Stimulated activated CD8-positive, alpha-beta memory T cell treated with anti-CD3 and anti-CD28 coated beads, Interleukin-4, amount 100 ng/mL, for 48 hours (primary cell): ENCODE measurements around the gene TNFSF13B.
"Not testable (repeated sequence)": the region's sequence is repeated elsewhere in the genome, so short reads cannot be mapped to it uniquely, and the experiment has no call there.

Experiments used
- DNase-seq: peaks from one replicate; pipeline ENCODE4 v3.0.0-alpha.2; 2020

The TNFSF13B gene, protein sequence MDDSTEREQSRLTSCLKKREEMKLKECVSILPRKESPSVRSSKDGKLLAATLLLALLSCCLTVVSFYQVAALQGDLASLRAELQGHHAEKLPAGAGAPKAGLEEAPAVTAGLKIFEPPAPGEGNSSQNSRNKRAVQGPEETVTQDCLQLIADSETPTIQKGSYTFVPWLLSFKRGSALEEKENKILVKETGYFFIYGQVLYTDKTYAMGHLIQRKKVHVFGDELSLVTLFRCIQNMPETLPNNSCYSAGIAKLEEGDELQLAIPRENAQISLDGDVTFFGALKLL

DNA sequence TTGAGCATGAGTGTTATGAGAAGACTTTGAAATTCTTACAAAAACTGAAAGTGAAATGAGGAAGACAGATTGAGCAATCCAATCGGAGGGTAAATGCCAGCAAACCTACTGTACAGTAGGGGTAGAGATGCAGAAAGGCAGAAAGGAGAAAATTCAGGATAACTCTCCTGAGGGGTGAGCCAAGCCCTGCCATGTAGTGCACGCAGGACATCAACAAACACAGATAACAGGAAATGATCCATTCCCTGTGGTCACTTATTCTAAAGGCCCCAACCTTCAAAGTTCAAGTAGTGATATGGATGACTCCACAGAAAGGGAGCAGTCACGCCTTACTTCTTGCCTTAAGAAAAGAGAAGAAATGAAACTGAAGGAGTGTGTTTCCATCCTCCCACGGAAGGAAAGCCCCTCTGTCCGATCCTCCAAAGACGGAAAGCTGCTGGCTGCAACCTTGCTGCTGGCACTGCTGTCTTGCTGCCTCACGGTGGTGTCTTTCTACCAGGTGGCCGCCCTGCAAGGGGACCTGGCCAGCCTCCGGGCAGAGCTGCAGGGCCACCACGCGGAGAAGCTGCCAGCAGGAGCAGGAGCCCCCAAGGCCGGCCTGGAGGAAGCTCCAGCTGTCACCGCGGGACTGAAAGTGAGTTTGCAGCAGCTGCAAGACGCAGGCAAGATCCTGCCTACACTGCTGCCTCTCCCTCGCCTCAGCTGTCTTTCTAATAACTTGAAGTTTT, at the start of gene TNFSF13B:
TNFSF13B (plus strand) TSS at position 118 of the 728 bp plus-strand sequence; CDS start at position 296, 178 bp downstream.
- DNase-seq: peak; percentile 61

DNA sequence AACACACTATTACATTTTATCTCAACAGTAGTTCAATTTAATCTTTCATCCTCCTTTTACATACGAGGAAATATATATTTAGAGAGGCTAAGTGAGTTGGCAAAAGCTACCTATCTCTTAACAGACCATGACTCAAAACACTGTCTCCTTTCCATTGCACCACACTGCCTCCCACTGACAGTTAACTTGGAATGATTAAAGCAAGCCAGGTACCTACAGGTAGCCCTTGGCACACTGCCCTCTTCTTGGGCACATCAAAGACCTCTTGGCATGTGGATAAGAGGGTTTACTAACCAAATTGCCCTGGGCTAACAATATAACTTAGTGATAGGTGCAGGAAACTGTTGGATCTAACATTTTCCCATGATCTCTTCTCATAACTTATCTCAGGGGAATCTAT, 49.5 kb upstream of the TNFSF13B start:
- DNase-seq: no peak

DNA sequence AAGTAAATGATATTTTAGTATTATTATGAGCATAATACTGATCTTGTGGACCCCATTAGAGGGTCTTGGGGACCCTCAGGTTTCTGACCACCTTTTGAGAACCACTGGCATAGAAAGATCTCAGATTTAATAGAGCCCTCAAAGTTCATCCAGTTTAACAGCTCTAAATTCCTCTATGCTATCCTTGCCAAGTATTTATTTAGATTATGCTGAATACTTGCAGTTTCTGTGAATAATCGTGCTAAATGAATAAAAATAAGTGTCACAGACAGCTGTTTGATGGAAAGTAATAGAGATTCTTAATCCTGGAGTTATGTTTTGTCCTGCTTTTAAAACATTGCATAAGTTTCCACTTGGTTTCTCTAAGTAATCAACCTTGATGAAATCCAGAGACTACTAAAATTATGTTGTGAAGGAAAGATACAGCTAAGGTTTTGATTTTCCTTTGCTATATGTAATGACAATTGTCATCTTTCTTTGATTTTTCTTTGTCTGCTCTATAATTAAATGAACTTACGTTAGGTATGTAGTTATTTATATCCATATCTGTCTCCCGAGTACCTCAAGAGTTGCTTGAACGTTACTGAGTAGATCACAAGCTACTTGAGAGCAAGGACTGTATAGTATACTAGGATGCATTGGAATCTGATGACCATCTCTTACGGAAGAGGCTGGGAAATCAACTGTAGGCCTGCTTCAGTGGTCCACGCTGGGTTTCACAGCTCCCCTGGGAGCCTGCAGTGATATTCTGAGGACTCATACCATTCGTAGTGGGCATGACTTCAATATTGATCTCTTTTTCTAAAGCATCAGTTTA, 45.6 kb upstream of the TNFSF13B start:
- no peak for DNase-seq

DNA sequence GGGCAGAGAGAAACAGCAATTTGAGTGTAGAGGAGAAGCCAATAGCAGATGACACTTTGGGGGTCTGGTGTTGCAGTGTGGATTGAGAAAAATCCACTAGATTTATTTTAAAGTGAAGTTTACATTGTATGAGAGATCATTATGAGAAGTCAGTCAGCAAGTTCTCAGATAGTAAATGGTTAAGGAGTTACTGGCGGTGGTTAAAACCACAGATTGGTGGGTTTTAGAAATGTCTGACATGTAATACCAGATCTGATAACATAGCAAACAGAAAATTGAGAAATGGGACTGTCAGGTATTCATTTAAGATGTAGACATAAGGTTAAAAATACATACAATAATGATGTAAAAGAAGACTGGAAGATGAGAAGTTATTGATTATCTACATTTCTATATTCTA, 44.1 kb upstream of the TNFSF13B start:
- no peak for DNase-seq

DNA sequence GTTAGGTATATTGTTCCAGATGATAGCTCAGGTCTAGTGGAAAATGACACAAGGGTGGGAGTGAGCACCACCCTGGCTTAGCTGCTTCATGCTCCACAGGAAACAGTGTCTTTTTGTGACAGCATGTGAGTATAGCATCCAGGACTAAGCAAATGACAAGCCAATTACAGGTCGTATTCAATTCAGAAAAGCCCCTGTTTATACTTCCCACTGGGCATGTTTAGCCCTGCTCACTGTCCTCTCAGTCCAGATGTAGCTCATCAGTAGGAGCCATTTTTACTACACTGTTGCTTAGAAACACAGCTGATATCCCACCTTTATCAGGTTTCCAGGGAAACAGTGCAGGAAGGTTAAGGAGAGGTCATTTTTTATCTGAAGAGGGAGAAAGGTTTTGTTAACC, 43.3 kb upstream of the TNFSF13B start:
- DNase-seq: no peak

DNA sequence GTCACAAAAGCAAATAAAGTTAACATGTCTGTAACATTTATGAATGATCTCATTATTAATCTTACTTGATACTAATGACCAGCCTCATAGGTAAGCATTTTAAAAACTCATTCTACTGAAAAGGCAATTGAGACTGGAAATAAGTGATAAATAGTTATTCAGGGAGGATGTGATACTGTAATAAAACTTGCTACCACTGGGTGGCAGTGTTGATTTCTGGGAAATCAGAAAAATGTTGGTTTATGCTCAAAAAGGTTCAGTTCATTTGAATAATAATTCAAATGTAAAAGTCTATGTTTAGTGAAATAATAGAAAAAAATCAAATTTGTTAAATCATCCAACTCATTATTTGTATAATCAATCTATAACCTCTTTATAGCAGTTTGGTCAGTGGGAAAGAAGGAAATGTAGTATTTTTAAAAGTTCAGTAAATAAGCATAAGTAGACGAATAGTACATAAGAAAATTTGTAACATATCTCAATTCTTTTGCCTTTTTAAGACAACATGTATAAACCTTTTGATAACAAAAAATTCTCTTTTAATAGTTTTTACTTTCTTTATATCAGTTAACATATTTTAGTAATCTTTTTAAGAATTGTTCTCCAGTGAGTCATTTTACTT, 41.8 kb upstream of the TNFSF13B start:
- peak; percentile 30 for DNase-seq

DNA sequence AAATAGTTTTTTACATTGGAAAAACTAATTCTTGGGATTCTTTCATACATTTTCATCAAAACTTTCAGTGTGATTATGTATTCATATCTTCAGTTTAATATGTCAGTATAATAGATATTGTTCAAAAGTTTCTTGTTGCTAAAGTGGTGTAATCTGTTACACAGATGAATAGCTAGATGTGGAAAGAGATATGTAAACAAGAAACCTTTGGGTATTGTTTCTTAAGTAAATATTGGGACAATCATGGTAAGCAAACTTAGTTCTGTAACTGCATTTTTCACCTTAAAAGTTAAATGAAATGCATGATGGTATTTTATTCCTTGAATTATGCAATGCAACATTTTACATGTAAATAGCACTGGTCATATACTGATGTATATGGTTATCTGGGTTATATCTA, 39.1 kb upstream of the TNFSF13B start:
- no peak for DNase-seq

DNA sequence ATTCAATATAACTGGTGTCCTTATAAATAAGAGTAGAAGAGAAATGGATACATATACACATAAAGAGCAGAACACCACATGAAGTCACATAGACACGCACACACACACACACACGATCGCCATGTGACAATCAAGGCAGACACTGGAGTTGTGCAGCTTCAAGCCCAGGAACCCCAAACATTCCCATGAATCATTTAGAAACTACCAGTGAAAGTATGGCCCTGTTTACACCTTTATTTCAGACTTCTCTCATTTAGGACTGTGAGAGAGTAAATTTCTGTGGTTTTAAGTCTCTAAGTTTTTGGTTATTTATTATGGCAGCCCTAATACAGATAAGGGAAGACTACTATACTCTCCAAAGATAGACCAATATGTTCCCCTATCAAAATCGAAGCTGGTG, 20.4 kb upstream of the TNFSF13B start:
- no peak for DNase-seq

DNA sequence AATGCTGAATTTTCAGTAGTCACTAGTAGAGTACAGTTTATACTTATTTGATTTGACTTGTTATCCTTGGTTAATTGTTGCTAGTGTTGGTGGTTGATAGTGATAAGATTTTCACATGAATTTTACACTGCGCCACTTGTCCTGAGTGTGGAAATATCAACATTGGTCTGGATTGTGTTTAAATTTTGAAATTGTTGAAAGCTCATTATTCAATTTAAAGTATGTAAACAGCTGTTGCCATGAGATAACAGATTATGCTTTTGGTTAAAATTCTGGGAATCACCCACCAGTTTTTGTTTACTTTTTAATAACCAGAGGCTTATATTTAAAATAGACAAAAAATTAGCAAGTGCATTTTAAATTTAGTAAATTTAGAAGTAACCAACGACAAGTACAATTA, 12.3 kb upstream of the TNFSF13B start:
- DNase-seq: no peak

DNA sequence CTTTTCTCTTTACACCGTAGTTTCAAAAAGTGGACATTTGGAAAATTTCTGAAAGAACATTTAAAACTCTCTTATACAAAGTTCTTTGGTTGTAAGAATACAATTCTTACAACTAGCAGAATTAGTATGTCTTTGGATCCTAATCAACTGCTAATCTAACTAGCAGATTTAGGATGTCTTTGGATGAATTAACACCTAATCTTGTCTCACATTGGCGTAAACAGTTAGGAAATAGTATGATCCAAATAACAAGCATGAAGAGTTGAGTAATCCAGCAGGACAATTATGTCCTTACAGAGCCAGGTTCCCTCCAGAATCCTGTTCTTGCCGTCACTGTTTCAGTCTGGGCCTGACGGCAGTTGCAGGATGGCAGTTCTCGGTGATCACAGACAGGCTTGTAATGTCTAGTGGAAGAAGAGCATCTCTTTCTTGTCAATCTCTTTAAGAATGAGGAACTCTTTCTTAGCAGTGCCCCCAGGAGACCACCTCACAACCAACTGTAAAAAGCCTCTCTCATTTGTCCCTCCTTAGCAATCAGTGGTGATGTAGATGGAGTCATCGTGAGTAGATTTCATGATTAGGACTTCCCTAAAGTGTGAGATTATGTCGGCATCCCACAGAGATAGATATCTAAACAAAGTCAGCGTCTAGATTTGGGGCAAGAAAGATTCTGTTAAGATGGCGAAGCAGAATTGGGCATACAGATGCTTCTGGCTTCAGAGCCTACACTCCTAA, 5.7 kb upstream of the TNFSF13B start:
- no peak for DNase-seq

DNA sequence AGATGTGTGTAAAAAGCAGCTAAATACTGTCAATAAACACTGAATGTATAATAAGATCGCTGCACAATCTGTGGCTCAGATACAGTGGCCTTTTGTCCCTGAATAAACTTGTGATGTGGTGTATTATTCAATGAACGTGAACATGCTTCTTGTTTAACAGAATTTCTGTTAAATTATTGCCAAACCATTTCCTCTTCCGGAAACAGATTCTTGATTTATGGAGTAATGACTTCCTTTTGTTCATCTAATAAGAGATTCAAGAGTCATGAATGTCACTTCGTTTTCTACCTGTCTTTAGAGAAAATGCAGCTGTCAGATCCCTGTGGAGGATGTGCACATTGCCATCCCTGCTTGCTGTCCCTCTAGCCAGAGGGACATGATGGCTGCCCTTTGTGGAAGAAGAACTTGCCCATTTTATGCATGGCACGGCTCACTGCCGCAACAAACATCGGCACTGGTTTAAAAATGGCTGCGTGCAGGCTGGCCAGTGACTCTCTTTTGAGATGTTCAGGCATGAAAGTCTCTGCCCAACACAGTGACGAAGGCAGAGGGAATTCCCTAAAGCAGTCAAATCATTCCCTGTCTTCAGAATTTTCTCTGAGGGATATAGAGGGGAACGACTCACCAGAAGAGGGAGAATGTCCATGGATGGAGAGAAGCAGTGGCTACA, 3.1 kb upstream of the TNFSF13B start:
- no peak for DNase-seq

DNA sequence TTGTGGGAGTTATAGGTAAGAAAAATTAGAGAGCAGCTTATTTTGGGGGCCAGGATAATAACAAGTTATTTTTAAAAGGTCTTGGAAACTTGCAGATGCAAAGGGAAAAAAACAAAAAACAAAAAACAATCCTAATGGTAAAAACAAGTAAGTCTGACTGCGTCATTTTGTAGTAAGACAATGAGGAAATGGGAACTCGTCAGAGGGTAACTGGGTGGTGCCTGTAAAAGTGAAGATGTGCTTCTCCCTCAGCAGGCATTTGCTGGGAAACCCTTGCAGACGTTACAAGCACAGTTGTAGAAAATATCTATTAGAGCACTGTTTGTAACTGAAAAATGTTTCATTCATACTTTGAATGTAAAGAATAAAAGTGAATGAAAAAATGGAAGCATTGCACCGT, 2.2 kb upstream of the TNFSF13B start:
- no peak for DNase-seq

DNA sequence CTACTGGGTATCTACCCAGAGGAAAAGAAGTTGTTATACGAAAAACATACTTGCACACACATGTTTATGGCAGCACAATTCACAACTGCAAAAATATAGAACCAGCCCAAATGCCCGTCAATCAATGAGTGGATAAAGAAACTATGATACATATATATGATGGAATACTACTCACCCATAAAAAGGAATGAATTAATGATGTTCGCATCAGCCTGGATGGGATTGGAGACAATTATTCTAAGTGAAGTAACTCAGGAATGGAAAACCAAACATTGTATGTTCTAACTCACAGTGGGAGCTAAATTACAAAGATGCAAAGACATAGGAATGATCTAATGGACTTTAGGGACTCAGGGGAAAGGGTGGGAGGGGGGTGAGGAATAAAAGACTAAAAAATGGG, 1.7 kb upstream of the TNFSF13B start:
- DNase-seq: not testable (repeated sequence)

DNA sequence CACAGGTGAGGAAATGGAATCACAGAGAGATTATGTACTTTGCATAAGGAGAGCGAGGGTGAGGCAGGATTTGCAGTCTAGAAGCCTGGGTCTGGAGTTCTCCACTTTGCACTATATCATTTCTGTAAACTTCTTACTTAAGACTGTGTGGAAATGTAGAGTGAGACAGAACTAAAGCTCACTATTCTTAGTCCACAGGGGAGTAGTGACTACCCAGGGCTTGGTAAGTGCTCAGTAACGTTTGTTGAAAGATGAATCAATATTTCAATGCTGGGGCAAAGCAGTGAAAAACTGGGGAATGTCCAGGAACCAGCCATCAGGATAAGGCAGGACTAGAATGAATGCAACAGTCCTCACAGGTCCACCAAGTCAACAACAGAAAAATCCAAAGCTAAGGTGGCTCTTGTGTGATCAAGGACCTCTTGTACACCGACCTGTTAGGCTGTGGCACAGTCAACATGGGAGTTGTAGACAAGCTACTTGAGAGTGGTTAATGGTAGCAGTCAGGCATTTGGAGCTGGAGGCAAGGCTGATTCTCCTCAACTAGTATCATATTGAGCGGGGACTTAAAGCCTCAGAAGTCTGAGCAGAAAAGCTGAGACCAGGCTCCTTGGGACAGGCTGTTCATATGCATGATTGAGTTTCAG, 929 bp upstream of the TNFSF13B start:
- DNase-seq: no peak

DNA sequence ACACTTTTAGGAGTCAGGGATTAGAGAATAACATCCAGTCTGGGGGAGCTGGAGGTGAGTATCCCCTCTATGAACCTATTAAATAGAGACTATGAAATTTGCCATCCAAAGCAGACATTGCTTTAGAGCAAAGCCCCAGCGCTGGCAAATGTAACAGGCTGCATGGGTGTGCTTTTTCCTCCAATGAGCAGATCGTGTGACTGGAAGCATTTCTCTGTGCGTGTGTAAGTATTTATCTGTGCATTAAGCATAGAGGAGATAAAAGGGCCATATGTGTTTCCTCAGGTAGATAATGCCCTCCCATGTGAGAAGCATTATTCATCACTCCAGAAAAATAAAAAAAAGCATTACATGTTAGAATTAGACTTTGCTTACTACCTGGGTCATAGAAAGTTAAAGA, 924 bp downstream of the TNFSF13B start:
- no peak for DNase-seq

DNA sequence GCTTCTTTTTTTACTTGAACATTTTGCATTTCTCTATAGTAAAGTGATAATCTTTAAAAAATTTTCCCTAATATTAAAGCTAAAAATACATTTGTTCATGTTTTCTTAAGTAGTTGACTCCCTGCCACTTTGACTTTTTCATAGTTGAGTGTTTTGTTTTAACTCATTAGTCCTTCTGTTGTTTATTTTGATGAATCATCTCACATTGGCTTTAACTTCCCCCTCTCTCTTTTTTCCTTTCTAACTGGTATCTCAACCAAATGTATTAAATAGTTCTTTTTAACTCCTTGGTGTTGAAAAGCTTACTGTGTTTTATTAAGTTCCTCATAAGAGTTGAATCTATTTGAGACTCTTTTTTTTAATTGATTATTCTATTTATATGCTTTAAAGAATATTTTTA, 2.8 kb downstream of the TNFSF13B start:
- DNase-seq: no peak

DNA sequence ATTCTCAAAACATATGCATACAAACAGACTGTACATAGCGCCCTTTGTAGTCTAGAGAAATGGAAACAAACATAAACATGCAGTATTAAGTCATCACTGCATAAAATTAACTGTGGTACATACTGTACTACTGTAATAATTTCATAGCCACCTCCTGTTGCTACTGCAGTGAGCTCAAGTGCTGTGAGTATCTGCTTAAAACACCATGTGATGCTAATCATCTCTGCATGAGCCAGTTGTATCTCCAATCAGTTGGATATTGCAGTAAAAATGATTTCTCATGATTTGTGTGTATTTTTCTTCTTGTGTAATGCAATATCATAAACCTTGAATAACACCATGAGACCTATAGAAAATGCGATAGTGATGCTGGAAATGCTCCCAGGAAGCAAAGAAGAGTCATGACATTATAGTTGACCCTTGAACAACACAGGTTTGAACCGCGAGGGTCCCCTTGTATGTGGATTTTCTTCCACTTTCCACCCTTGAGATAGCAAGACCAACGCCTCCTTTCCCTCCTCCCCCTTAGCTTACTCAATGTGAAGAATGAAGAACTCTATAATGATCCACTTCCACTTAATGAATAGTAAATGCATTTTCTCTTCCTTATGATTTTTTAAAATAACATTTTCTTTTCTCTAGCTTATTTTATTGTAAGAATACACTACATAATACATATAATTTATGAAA, 4.1 kb downstream of the TNFSF13B start:
- no peak for DNase-seq

DNA sequence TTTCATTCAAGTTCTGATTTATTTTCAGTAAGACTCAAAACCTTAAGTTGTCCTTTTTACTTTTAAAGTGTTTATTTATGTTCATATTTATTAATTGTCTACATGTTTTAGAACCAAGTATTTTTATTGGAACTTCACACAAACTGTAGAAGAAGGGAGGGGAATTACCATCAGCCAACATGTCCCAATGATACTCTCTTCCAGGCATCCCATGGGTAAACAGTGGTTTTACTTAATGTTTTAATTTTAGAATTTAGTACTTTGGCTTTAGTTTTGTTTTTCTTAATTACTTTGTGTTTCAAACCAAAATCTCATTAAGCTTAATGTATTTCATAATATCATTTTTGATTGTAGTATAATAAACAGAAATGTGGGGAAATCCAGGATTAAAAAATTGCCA, 5.2 kb downstream of the TNFSF13B start:
- DNase-seq: no peak

DNA sequence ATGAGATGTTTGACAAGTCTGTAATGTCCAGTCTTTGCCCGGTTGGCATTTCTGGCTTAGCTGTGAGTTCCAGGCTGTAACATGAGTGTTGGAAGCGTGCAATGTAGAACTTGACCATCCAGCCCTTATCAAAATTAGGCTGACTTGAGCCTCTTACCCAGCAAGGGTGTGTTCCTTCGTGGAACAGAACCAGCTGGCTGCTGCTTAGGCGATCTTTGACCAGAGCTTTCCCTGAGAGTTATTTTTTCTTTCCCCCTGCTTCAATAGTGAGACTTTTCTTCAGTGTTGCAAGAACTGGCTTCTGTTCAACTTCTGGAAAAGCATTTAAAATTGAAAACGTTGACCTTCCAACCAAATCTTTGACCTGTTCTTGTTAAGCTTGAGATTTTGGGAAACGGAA, 6.5 kb downstream of the TNFSF13B start:
- DNase-seq: no peak

DNA sequence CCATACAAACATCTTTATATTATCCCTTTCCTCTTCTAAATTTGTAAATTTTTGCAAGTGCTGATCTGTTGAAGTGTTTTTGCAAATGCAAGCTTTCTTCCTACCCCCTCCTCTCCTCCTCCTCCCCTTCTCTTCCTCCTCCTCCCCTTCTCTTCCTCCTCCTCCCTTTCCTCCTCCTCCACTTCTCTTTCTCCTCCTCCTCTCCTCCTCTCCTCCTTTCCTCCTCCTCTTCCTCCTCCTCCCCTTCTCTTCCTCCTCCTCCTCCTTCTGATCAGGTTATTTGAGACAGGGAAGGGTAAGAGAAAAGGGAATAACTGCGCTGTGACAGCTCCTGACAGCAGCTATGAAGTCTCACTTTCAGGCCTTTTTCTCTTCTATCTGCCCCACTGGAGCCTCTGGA, 8.9 kb downstream of the TNFSF13B start:
- DNase-seq: no peak

DNA sequence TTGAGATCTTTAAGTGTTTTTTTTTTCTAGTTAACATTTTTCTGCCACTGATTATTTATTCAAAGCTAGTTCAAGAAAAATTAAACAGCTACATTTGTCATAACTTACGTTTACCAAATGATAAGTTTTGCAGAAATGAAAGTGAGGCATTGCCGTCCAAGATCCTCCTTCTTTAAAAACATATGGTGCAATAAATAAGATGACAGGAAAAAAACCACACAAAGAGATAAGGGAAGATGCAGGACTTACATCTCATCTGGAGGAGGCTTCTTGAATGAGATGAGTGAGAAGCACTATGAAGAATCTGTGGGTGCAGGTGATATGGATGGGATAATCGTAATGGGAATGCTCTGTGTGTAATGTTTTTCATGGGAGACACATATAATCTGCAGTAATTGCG, 12.4 kb downstream of the TNFSF13B start:
- DNase-seq: no peak
